RWPE1 (cell line): Measurements from ENCODE around the gene EPHB2.

Source experiments
- CTCF ChIA-PET: fragments of 350-600 bp; sonication (Branson Sonifier 250); formaldehyde crosslinking; extraction: SDS; loops from one replicate; lab custom pipeline; 2021; lab: Yijun Ruan, JAX
- POLR2A ChIA-PET: fragments of 400-600 bp; formaldehyde crosslinking; extraction: SDS; loops from one replicate; lab custom pipeline; 2020; ENCODE audit warnings: antibody characterized with exemption; ENCODE audit not compliant: low non-redundant PET; lab: Yijun Ruan, JAX
- DNase-seq: peaks from one replicate; pipeline ENCODE4 v3.0.0; 2012; ENCODE audit warnings: low spot score
- H3K27ac ChIP-seq: fragments of 450-650 bp; 2 replicates; pipeline ENCODE4 v1.5.1; 2017
- TF ChIP-seq, protein P1 (sequence below): fragments of 450-650 bp; conservative IDR thresholded peaks from 2 replicates; pipeline ENCODE4 v1.5.1; 2017; ENCODE audit warnings: low read depth, mild to moderate bottlenecking

Gene EPHB2

DNA sequence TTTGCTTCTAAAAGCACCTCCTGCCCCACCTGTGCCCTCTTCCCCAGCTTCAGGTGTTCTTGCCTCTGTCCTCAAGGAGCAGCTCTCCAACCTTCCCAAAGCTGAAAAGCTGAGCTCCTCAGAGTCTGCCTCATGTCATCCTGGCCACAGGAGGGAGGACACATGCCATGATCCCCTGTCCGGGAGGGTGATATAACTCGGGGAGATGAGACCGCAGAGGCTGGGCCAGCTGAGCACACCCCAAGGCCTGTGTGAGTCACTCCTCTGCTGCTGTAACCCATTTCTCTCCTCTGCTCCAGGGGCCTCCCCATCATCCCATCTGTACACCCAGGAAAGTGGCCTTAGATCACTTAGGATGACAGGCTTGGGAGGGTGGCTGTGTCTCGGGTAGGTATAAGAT is 49.8 kb downstream of the EPHB2 start:
- no peak overlapping the region for H3K27ac ChIP-seq
- ChIA-PET CTCF (interaction anchor here (0.7 to 1.0 kb wide), 2 partner anchors 101 to 128 kb away, joined by 4 to 6 read pairs; no protein-coding TSS in a partner anchor), POLR2A (interaction anchor here (0.6 kb wide), 1 partner anchor 171 kb away, joined by 7 read pairs; no protein-coding TSS in a partner anchor)
- TF ChIP-seq, protein P1, sequence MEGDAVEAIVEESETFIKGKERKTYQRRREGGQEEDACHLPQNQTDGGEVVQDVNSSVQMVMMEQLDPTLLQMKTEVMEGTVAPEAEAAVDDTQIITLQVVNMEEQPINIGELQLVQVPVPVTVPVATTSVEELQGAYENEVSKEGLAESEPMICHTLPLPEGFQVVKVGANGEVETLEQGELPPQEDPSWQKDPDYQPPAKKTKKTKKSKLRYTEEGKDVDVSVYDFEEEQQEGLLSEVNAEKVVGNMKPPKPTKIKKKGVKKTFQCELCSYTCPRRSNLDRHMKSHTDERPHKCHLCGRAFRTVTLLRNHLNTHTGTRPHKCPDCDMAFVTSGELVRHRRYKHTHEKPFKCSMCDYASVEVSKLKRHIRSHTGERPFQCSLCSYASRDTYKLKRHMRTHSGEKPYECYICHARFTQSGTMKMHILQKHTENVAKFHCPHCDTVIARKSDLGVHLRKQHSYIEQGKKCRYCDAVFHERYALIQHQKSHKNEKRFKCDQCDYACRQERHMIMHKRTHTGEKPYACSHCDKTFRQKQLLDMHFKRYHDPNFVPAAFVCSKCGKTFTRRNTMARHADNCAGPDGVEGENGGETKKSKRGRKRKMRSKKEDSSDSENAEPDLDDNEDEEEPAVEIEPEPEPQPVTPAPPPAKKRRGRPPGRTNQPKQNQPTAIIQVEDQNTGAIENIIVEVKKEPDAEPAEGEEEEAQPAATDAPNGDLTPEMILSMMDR: no peak
- peak; percentile 20 for DNase-seq

DNA sequence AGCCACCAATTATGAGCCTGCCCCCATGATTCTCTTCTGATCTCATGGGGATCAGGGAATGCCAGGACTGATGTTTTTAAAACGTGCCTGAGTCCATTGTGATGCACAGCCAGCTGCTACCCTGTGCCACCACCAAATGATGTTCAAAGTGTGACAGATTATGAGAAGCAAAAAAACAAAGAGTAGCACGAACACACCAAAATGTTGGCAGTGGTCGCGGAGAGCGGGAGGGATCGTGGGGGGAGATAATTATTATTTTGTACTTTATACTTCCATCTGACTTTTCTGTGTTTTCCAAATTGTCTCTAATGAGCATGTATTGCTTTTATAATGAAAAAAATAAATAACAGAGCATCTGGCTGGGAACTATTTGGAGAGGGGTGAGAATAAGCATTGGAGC is 50.5 kb downstream of the EPHB2 start:
- ChIA-PET CTCF (no interaction called here), POLR2A (no interaction called here)
- no peak overlapping the region for H3K27ac ChIP-seq
- TF ChIP-seq, protein P1: no peak
- no peak for DNase-seq

DNA sequence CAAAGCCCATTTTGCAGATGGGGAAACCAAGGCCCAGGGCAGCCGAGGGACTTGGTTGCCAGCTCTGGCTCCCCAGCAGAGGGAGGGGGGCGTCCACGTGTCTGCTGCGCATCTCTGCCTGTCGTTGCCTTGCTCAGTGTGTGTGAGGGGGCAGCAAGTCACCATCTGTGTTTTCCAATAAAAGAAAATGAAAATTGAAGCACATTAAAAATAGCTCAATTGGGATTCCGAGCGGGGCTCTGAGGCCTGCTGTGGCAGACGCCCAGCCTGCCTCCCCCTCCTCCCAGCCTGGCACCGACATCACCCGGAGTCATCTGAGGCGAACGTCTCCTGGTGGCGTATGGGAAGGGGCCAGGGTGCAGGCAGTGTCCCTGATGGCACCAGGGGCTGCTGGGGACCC is 51.2 kb downstream of the EPHB2 start:
- no peak overlapping the region for H3K27ac ChIP-seq
- no peak for DNase-seq
- ChIA-PET CTCF (no interaction called here), POLR2A (no interaction called here)
- TF ChIP-seq, protein P1: no peak

GRCh38 chr1:22763487-22764200 is 53.0 kb downstream of the EPHB2 start:
- H3K27ac ChIP-seq: no peak overlapping the region
- CTCF ChIA-PET: interaction anchor here (0.5 kb wide), 1 partner anchor 58 kb away, joined by 6 read pairs; no protein-coding TSS in a partner anchor
- TF ChIP-seq, protein P1: no peak
- DNase-seq: no peak
- POLR2A ChIA-PET: no interaction called here

DNA sequence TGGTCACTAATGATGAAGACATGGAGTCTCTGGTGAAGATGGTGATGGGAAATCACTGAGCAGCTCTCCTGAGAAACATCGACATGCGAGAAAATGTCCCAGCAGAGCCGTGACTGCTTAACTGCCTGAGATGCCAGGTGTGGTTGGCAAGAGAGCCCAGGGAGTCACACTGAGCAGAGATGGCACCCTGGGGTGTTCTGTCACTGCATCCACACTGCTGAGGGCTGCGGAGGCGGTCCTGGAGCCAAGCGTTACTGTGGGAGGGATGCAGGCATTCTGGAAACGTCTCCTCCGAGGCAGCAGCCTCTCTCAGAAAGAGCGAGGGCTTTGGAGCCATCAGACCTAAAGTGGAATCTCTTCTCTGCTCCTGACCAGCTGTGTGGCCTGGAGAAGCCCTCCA is 57.2 kb downstream of the EPHB2 start:
- no peak overlapping the region for H3K27ac ChIP-seq
- TF ChIP-seq, protein P1: no peak
- DNase-seq: no peak
- ChIA-PET CTCF (interaction anchor here (0.6 kb wide), 1 partner anchor 94 kb away, joined by 3 read pairs; no protein-coding TSS in a partner anchor), POLR2A (no interaction called here)

- H3K27ac ChIP-seq: no peak overlapping the region
- POLR2A ChIA-PET: no interaction called here
- CTCF ChIA-PET: interaction anchor here (0.5 to 1.0 kb wide), 4 partner anchors 55 to 1630 kb away, joined by 3 to 6 read pairs (median 3); no protein-coding TSS in a partner anchor
- DNase-seq: no peak
- TF ChIP-seq, protein P1: no peak
Measured at GRCh38 chr1:22769932-22770331, 59.3 kb downstream of the EPHB2 start.
